Islet of Langerhans (tissue), 1 donor: ENCODE data around the gene OPN1MW2.
"Not testable (repeated sequence)": the region's sequence is repeated elsewhere in the genome, so short reads cannot be mapped to it uniquely, and the experiment has no call there.

Source experiments
- FAIRE-seq: peaks from one replicate; lab custom pipeline; 2011; peaks lifted over from hg19 to GRCh38; lab: Jason Lieb, UNC

Gene OPN1MW2

DNA sequence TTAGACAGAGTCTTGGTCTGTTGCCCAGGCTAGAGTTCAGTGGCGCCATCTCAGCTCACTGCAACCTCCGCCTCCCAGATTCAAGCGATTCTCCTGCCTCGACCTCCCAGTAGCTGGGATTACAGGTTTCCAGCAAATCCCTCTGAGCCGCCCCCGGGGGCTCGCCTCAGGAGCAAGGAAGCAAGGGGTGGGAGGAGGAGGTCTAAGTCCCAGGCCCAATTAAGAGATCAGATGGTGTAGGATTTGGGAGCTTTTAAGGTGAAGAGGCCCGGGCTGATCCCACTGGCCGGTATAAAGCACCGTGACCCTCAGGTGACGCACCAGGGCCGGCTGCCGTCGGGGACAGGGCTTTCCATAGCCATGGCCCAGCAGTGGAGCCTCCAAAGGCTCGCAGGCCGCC lies at the start of gene OPN1MW2:
OPN1MW2 (plus strand) TSS at position 301 of the 400 bp plus-strand sequence; CDS start at position 361, 60 bp downstream.
- not testable (repeated sequence) for FAIRE-seq

DNA sequence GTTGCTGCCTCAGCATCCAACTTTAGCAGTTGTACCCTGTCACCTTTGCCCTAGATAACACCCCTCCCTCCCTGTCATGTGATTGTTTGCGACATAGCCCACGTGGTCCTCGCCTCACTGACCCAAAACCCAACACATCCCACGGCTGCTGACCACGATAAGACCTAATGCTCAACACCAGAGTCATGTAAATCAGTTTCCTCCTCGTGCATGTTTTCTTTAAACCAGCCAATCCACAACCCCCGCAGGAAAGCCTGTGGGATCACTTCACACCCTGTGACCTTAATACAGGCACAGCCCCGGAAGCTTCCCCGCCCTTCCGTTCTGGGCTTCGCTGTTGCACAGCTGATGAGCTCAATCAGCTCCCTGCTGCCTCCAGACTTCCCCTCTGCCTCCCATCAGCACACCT lies 47.0 kb upstream of the OPN1MW2 start:
- not testable (repeated sequence) for FAIRE-seq

DNA sequence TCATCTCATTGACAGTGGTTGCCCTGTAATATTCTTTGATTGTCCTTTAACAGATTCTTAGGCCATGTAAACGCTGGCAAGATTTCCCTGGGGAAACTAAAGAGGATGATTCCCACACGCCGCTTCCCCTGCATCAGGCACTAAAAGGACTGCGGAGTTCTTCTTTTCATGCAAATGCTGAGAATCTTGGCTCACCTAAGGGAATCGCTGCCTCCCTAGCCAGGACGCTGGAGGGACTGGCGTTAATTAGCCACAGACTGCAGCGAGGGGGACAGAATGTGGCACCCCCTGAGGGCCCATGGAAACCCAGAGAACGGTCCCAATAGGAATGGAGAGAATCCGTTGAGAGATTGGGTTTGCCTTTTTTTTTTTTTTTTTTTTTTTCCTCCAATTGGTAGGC lies 45.2 kb upstream of the OPN1MW2 start:
- FAIRE-seq, result not testable (repeated sequence)

DNA sequence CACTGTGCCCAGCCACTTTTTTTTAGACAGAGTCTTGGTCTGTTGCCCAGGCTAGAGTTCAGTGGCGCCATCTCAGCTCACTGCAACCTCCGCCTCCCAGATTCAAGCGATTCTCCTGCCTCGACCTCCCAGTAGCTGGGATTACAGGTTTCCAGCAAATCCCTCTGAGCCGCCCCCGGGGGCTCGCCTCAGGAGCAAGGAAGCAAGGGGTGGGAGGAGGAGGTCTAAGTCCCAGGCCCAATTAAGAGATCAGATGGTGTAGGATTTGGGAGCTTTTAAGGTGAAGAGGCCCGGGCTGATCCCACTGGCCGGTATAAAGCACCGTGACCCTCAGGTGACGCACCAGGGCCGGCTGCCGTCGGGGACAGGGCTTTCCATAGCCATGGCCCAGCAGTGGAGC lies 37.3 kb upstream of the OPN1MW2 start, which contains the start of gene OPN1MW:
OPN1MW (plus strand) TSS at position 301 of the 400 bp plus-strand sequence; CDS start at position 383, 82 bp downstream.
- not testable (repeated sequence) for FAIRE-seq

DNA sequence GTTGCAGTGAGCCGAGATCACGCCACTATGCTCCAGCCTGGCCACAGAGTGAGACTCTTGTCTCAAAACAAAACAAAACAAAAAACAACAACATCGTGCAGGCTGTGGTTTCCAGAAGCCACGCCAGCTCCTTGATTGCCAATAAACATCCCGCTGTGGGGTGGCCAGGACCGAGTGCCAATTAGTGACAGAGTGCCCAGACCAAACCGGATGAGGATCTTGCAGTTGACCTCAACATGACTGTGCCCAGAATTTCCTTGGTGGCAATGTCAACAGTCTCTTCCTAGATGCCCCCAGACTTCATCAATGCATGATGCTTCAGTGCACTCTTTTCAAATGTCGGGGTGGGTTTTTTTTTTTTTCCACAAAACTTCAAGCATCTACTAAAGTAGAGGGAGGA lies 35.8 kb upstream of the OPN1MW2 start:
- FAIRE-seq, result not testable (repeated sequence)

DNA sequence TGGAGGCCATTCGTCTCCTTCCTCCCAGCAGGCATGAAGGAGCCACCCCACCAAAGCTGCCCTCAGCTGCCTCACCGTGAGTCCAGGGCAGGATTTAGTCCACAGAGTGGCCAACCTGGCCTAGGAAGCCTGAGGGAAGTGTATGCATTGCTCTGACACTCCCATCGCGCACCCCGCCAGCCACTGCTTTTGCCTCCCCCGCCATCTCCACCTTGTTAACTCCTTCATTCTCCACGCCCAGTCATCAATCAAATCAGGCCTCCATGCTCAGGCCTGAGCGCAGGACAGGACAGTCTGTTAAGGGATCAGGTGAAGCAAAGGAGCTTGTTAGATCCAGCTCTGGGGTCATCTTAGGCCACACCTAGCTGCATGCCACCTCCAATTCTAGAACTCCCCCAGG lies 26.7 kb upstream of the OPN1MW2 start:
- FAIRE-seq, result not testable (repeated sequence)

DNA sequence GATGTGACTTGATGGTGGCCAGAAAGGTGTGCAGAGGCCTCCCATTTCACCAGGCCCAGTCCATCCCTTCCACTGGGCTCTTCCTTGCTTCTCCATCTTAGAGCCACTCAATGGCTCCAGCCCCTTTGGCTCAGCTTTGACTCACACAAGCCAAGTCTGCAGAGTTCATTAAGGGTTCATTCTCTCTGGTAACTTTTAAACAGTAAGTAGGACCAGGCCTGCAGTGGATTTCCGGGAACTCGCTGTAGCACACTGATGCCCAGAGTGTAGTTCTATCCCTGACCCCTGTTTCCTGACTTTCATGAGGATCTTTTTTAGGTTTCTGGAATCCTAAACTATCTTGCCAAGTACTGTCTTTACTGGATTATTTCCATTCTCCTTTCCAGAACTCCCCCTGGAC lies 25.2 kb upstream of the OPN1MW2 start:
- FAIRE-seq, result not testable (repeated sequence)

DNA sequence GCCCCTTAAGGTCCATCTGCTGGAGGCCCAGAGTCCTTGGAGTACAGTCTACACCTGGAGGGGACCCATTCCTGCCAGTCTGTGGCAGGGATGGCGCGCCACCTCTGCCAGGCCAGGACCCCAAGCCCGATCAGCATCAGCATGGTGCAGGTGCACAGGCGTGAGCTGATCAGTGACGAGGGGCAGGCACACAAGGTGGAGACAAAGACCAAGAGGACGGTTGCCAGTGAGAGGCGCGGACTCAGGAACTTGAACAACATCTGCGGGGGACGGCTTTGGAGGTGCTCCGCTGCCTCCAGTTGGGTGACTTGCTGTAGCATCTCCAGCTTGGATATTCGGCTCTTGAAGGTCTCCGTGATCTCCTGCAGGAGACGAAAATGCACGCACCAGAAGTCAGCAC lies 23.1 kb upstream of the OPN1MW2 start:
- FAIRE-seq, result not testable (repeated sequence)

DNA sequence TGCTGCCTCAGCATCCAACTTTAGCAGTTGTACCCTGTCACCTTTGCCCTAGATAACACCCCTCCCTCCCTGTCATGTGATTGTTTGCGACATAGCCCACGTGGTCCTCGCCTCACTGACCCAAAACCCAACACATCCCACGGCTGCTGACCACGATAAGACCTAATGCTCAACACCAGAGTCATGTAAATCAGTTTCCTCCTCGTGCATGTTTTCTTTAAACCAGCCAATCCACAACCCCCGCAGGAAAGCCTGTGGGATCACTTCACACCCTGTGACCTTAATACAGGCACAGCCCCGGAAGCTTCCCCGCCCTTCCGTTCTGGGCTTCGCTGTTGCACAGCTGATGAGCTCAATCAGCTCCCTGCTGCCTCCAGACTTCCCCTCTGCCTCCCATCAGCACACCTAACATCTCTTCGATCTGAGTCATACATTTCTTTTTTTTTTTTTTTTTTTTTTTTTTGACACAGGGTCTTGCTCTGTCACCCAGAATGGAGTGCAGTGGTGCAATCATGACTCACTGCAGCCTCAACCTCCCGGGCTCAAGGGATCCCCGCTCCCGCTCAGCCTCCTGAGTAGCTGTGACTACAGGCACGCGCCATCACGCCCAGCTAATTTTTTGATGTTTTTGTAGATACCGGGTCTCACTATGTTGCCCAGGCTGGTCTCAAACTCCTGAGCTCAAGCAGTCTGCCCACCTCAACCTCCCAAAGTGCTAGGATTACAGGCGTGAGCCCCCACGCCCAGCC lies 9.7 kb upstream of the OPN1MW2 start:
- FAIRE-seq, result not testable (repeated sequence)

DNA sequence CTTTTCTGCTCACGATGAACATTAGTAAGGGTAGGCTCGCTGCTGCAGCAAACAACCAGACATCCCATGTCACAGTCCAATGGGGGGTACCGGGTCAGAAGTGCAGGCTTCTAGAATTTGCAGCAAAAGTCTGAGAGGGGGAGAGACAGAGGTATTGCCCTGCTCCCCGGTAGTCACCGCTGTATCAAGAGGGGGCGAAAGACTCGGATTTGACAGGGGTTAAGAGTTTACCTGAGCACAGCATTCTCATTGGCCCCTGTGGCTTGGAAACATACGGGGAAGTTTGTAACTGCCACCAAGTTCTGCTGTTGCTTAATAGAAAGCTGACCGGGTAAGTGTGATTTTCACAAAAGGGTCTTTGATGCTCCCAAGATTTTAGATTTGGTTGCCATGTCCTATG lies 8.5 kb upstream of the OPN1MW2 start:
- FAIRE-seq, result not testable (repeated sequence)

DNA sequence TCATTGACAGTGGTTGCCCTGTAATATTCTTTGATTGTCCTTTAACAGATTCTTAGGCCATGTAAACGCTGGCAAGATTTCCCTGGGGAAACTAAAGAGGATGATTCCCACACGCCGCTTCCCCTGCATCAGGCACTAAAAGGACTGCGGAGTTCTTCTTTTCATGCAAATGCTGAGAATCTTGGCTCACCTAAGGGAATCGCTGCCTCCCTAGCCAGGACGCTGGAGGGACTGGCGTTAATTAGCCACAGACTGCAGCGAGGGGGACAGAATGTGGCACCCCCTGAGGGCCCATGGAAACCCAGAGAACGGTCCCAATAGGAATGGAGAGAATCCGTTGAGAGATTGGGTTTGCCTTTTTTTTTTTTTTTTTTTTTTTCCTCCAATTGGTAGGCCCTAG lies 8.1 kb upstream of the OPN1MW2 start:
- FAIRE-seq, result not testable (repeated sequence)

DNA sequence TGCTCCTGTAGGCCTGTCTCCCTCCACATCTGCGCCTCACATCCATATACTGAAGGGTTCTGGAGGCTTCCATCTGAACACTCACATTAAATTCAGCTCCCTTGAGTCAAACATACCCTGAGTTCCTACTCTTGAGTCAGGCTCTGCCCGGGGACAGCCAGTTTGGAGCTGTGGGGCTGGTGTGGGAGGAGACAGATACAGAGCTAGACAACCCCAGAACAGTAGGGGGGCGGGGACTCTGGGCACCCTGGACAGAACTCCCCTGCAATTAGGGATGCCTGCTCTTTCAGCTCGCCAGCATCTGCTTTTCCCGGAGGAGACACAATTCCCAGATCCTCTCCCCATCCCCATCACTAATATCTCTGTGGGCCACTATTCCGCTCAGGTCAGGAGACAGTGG lies 5.7 kb downstream of the OPN1MW2 start:
- not testable (repeated sequence) for FAIRE-seq

DNA sequence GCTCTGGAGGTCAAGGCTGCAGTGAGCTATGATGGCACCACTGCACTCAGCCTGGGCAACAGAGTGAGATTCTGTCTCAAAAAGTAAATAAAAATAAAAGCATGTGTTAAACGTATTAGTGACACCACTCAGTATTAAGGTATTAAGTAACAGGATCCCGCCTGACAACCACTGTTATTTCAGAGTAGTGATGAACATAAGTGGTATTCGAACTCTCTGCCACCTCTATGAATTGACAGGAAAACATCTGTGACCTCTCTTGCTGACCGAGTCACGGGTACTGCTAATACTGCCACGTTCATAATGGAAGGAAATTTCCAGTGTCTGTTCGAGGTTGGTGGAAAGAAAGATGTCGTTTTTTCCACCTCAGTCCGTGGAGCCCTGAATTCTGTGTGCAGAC lies 7.2 kb downstream of the OPN1MW2 start:
- not testable (repeated sequence) for FAIRE-seq

DNA sequence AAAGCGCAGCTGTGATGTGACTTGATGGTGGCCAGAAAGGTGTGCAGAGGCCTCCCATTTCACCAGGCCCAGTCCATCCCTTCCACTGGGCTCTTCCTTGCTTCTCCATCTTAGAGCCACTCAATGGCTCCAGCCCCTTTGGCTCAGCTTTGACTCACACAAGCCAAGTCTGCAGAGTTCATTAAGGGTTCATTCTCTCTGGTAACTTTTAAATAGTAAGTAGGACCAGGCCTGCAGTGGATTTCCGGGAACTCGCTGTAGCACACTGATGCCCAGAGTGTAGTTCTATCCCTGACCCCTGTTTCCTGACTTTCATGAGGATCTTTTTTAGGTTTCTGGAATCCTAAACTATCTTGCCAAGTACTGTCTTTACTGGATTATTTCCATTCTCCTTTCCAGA lies 11.9 kb downstream of the OPN1MW2 start:
- FAIRE-seq, result not testable (repeated sequence)

DNA sequence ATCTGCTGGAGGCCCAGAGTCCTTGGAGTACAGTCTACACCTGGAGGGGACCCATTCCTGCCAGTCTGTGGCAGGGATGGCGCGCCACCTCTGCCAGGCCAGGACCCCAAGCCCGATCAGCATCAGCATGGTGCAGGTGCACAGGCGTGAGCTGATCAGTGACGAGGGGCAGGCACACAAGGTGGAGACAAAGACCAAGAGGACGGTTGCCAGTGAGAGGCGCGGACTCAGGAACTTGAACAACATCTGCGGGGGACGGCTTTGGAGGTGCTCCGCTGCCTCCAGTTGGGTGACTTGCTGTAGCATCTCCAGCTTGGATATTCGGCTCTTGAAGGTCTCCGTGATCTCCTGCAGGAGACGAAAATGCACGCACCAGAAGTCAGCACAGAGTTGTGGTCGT lies 14.1 kb downstream of the OPN1MW2 start:
- FAIRE-seq, result not testable (repeated sequence)

DNA sequence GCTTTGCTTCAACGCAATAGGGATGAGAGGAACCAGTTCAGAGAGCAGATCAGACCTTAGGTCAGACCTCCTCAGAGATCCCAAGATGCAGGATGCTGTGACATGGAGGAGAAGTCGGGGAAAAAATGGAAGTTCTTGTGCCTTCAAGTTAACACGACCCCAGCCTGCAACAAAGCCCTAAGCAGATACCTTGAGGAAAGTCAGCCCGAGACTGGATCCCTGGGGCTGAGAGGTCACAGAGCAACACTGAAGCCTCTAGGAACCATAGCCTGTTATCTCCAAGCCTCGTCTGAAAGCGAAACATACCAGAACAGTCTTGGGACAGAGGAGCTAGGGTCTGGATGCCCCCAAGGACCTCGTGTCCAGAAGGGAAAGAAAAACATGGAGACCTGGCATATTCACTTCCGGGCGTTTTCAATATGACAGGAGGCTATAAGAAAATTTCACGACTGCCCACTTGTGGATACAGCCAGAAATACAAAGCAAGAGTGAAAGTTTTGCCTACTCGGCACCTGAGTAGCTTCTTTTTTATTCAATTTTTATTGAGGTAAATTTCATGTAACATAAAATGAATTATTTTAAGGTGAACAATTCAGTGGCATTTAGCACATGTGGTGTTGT lies 19.5 kb downstream of the OPN1MW2 start:
- not testable (repeated sequence) for FAIRE-seq

DNA sequence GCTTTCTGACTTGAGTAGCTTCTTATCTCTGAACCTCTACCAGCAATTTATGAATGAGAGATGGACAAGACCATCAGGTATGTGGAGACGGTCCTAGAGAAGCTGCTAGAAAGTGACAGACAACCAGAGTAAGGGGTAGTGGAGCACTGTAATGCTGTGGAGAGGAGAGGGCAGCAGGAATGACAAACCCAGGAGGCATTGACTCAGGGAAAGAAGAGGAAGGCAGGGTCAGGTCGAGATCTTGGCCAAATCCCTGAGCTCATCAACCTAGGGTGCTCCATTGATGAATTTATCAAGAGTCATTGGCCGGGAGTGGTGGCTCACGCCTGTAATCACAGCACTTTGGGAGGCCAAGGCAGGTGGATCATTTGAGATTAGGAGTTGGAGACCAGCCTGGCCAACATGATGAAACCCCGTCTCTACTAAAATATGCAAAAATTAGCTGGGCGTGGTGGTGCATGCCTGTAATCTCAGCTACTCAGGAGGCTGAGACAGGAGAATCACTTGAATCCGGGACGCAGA lies 20.5 kb downstream of the OPN1MW2 start:
- not testable (repeated sequence) for FAIRE-seq

DNA sequence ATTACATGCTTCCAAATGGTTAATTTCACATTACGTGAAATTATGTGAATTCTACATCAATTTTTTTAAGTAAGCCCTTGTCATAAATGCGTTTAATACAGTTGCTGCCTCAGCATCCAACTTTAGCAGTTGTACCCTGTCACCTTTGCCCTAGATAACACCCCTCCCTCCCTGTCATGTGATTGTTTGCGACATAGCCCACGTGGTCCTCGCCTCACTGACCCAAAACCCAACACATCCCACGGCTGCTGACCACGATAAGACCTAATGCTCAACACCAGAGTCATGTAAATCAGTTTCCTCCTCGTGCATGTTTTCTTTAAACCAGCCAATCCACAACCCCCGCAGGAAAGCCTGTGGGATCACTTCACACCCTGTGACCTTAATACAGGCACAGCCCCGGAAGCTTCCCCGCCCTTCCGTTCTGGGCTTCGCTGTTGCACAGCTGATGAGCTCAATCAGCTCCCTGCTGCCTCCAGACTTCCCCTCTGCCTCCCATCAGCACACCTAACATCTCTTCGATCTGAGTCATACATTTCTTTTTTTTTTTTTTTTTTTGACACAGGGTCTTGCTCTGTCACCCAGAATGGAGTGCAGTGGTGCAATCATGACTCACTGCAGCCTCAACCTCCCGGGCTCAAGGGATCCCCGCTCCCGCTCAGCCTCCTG lies 28.0 kb downstream of the OPN1MW2 start:
- FAIRE-seq, result not testable (repeated sequence)

DNA sequence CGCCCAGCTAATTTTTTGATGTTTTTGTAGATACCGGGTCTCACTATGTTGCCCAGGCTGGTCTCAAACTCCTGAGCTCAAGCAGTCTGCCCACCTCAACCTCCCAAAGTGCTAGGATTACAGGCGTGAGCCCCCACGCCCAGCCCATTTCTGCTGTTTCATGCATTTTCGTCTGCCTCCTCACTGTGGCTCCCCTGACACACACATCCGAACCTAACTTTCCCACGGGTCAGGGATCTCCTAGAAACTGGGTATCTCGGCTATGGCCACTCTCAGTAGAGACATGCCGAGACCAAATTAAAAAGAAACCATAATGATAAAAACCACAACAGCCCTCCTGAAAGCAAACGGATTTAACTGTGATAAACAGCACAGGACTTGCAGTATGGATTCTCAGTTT lies 28.5 kb downstream of the OPN1MW2 start:
- not testable (repeated sequence) for FAIRE-seq

DNA sequence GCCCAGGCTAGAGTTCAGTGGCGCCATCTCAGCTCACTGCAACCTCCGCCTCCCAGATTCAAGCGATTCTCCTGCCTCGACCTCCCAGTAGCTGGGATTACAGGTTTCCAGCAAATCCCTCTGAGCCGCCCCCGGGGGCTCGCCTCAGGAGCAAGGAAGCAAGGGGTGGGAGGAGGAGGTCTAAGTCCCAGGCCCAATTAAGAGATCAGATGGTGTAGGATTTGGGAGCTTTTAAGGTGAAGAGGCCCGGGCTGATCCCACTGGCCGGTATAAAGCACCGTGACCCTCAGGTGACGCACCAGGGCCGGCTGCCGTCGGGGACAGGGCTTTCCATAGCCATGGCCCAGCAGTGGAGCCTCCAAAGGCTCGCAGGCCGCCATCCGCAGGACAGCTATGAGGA lies 37.7 kb downstream of the OPN1MW2 start, which contains the start of gene OPN1MW3:
OPN1MW3 (plus strand) TSS at position 301 of the 400 bp plus-strand sequence; CDS start at position 339, 38 bp downstream.
- not testable (repeated sequence) for FAIRE-seq

DNA sequence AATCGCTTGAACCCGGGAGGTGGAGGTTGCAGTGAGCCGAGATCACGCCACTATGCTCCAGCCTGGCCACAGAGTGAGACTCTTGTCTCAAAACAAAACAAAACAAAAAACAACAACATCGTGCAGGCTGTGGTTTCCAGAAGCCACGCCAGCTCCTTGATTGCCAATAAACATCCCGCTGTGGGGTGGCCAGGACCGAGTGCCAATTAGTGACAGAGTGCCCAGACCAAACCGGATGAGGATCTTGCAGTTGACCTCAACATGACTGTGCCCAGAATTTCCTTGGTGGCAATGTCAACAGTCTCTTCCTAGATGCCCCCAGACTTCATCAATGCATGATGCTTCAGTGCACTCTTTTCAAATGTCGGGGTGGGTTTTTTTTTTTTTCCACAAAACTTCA lies 39.2 kb downstream of the OPN1MW2 start:
- not testable (repeated sequence) for FAIRE-seq

DNA sequence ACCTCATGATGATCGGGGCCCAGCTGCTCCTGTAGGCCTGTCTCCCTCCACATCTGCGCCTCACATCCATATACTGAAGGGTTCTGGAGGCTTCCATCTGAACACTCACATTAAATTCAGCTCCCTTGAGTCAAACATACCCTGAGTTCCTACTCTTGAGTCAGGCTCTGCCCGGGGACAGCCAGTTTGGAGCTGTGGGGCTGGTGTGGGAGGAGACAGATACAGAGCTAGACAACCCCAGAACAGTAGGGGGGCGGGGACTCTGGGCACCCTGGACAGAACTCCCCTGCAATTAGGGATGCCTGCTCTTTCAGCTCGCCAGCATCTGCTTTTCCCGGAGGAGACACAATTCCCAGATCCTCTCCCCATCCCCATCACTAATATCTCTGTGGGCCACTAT lies 43.5 kb downstream of the OPN1MW2 start:
- not testable (repeated sequence) for FAIRE-seq
